H1 (cell line): ENCODE measurements around the gene PBLD. TPM values are rescaled to one million over a fixed set of nuclear protein-coding genes. Genes with fewer than 3 reads are reported as not detected.

ENCODE experiments used
- CTCF ChIA-PET: fragments of 300-600 bp; sonication (Branson Sonifier 250); formaldehyde crosslinking; loops from one replicate; lab custom pipeline; 2021; ENCODE audit not compliant: partially characterized antibody; lab: Charles Lee
- POLR2A ChIA-PET: fragments of 300-600 bp; sonication (Branson Sonifier 250); formaldehyde crosslinking; loops from one replicate; lab custom pipeline; 2021; ENCODE audit warnings: inconsistent platforms; ENCODE audit not compliant: partially characterized antibody; lab: Charles Lee
- DNase-seq, 2 experiments: peaks; one replicate each; pipeline versions ENCODE4 v3.0.0 to v3.0.0-alpha.2; 2010 to 2022; ENCODE audit warnings: low spot score in 2 of 2, low read depth in 1 of 2, mixed read lengths in 1 of 2
- FAIRE-seq: peaks from 2 replicates; lab custom pipeline; 2011; peaks lifted over from hg19 to GRCh38; lab: Jason Lieb, UNC
- H2AFZ ChIP-seq: 2 replicates; pipeline ENCODE4 v1.8.1; 2012; ENCODE audit warnings: low read length, inconsistent platforms
- H2AK5ac ChIP-seq: 2 replicates; pipeline ENCODE4 v1.6.1; 2013; ENCODE audit warnings: low read depth, low read length
- H2BK120ac ChIP-seq: replicated peaks from 2 replicates; pipeline ENCODE3; 2013; ENCODE audit warnings: low read depth, low read length, inconsistent platforms
- H2BK12ac ChIP-seq: 2 replicates; pipeline ENCODE4 v1.6.1; 2013; ENCODE audit warnings: low read depth, low read length
- H2BK15ac ChIP-seq: 2 replicates; pipeline ENCODE4 v1.6.1; 2013; ENCODE audit warnings: low read length
- H2BK20ac ChIP-seq: 2 replicates; pipeline ENCODE4 v1.6.1; 2013; ENCODE audit warnings: low read length
- H2BK5ac ChIP-seq: 2 replicates; pipeline ENCODE4 v1.6.1; 2013; ENCODE audit warnings: low read depth, low read length
- H3K14ac ChIP-seq: 2 replicates; pipeline ENCODE4 v1.6.1; 2013; ENCODE audit warnings: inconsistent platforms; ENCODE audit not compliant: insufficient read length
- H3K18ac ChIP-seq: 2 replicates; pipeline ENCODE4 v1.6.1; 2013; ENCODE audit warnings: low read length; ENCODE audit errors: extremely low read depth
- H3K23ac ChIP-seq: 2 replicates; pipeline ENCODE4 v1.6.1; 2013; ENCODE audit warnings: inconsistent platforms; ENCODE audit not compliant: insufficient read length
- H3K23me2 ChIP-seq: 2 replicates; pipeline ENCODE4 v1.6.1; 2013; ENCODE audit warnings: low read depth, low read length
- H3K27ac ChIP-seq: 2 replicates; pipeline ENCODE4 v1.6.1; 2011; ENCODE audit warnings: low read depth, low read length, inconsistent platforms
- H3K27me3 ChIP-seq, 4 experiments: replicated peaks in 1 of 4; 1 replicate in 1 of 4; 2 replicates in 3 of 4; pipeline versions ENCODE4 v1.6.1 to v1.8.1; 2011 to 2013; ENCODE audit warnings: low read length in 3 of 4, mild to moderate bottlenecking in 3 of 4, inconsistent platforms in 2 of 4, mixed read lengths in 2 of 4, moderate library complexity in 1 of 4; ENCODE audit not compliant: control insufficient read depth in 3 of 4, insufficient read depth in 3 of 4; ENCODE audit errors: extremely low read depth in 1 of 4
- H3K36me3 ChIP-seq, 4 experiments: 2 replicates each; pipeline versions ENCODE4 v1.6.1 to v1.8.1; 2011 to 2013; ENCODE audit warnings: mild to moderate bottlenecking in 4 of 4, low read length in 3 of 4, moderate library complexity in 2 of 4, control low read depth in 1 of 4, inconsistent platforms in 1 of 4; ENCODE audit not compliant: insufficient read depth in 4 of 4, control insufficient read depth in 2 of 4
- H3K4ac ChIP-seq: replicated peaks from 2 replicates; pipeline ENCODE3; 2013; ENCODE audit warnings: low read length, low read depth, mixed read lengths, inconsistent platforms; ENCODE audit not compliant: insufficient read length
- H3K4me1 ChIP-seq, 4 experiments: replicated peaks in 1 of 4; 1 replicate in 1 of 4; 2 replicates in 3 of 4; pipeline versions ENCODE4 v1.6.1 to v1.8.1; 2011 to 2013; ENCODE audit warnings: low read length in 3 of 4, inconsistent platforms in 2 of 4, mixed read lengths in 1 of 4; ENCODE audit not compliant: insufficient read depth in 4 of 4, control insufficient read depth in 3 of 4
- H3K4me2 ChIP-seq, 2 experiments: 2 replicates each; pipeline versions ENCODE4 v1.6.1 to v1.8.1; 2011 to 2013; ENCODE audit warnings: low read depth in 2 of 2, low read length in 2 of 2, control low read depth in 1 of 2, inconsistent platforms in 1 of 2, mild to moderate bottlenecking in 1 of 2; ENCODE audit not compliant: insufficient read depth in 1 of 2
- H3K4me3 ChIP-seq, 4 experiments: fragments of 200-600, 300-600 bp in 1 of 4; sonication (generic), shearing (Covaris generic), sonication (Bioruptor Twin) in 1 of 4; 2 replicates each; pipeline versions ENCODE4 v1.5.1 to v1.8.1; 2011 to 2016; ENCODE audit warnings: low read length in 4 of 4, low read depth in 3 of 4, control low read depth in 2 of 4, inconsistent platforms in 2 of 4, mild to moderate bottlenecking in 2 of 4, mixed read lengths in 1 of 4, moderate library complexity in 1 of 4; ENCODE audit not compliant: insufficient read depth in 2 of 4; ENCODE audit errors: extremely low read depth in 1 of 4
- H3K56ac ChIP-seq: replicated peaks from 2 replicates; pipeline ENCODE3; 2013; ENCODE audit warnings: low read depth, mild to moderate bottlenecking, mixed read lengths, low read length, inconsistent platforms; ENCODE audit not compliant: insufficient read length
- H3K79me1 ChIP-seq: 2 replicates; pipeline ENCODE4 v1.6.1; 2013; ENCODE audit warnings: low read depth, low read length, control low read depth
- H3K79me2 ChIP-seq, 2 experiments: 2 replicates each; pipeline versions ENCODE4 v1.6.1 to v1.8.1; 2012 to 2013; ENCODE audit warnings: low read length in 2 of 2, mild to moderate bottlenecking in 2 of 2, inconsistent platforms in 1 of 2; ENCODE audit not compliant: insufficient read depth in 2 of 2, control insufficient read depth in 1 of 2
- H3K9ac ChIP-seq, 4 experiments: replicated peaks in 1 of 4; 1 replicate in 1 of 4; 2 replicates in 3 of 4; pipeline versions ENCODE4 v1.6.1 to v1.8.1; 2011 to 2013; ENCODE audit warnings: low read depth in 3 of 4, low read length in 3 of 4, control low read depth in 2 of 4, mild to moderate bottlenecking in 2 of 4, moderate library complexity in 2 of 4, inconsistent platforms in 1 of 4; ENCODE audit errors: extremely low read depth in 1 of 4
- H3K9me3 ChIP-seq, 2 experiments: 2 replicates each; pipeline versions ENCODE4 v1.6.1 to v1.8.1; 2012 to 2013; ENCODE audit warnings: mild to moderate bottlenecking in 2 of 2, moderate library complexity in 2 of 2, control low read depth in 1 of 2, inconsistent platforms in 1 of 2, low read depth in 1 of 2, low read length in 1 of 2, mixed read lengths in 1 of 2; ENCODE audit not compliant: insufficient read depth in 2 of 2
- H4K20me1 ChIP-seq, 2 experiments: replicated peaks in 1 of 2; 2 replicates each; pipeline versions ENCODE3 to v1.8.1; 2011 to 2013; ENCODE audit warnings: inconsistent platforms in 2 of 2, low read length in 2 of 2, mild to moderate bottlenecking in 1 of 2; ENCODE audit not compliant: insufficient read depth in 2 of 2, control insufficient read depth in 1 of 2
- H4K5ac ChIP-seq: 2 replicates; pipeline ENCODE4 v1.6.1; 2013; ENCODE audit warnings: low read length, low read depth, mixed read lengths, inconsistent platforms; ENCODE audit not compliant: insufficient read length
- H4K8ac ChIP-seq: 2 replicates; pipeline ENCODE4 v1.8.0; 2013; ENCODE audit warnings: mild to moderate bottlenecking, moderate library complexity, low read length, inconsistent platforms; ENCODE audit not compliant: insufficient read depth; ENCODE audit errors: extremely low read depth
- H4K91ac ChIP-seq: replicated peaks from 2 replicates; pipeline ENCODE3; 2013; ENCODE audit warnings: low read length, mixed read lengths, inconsistent platforms; ENCODE audit not compliant: insufficient read length
- CHD2 ChIP-seq: IDR thresholded peaks from 2 replicates; pipeline ENCODE4 v1.6.1; 2012; ENCODE audit warnings: low read length, improper control_type of control experiment
- EZH2 ChIP-seq: fragments of 200-600 bp; sonication (generic); IDR thresholded peaks from 2 replicates; pipeline ENCODE4 v1.7.1; 2012; ENCODE audit warnings: low read depth, mild to moderate bottlenecking, moderate library complexity, low read length, inconsistent platforms; ENCODE audit not compliant: severe bottlenecking
- GABPA ChIP-seq: IDR thresholded peaks from 2 replicates; pipeline ENCODE4 v1.6.1; 2011; ENCODE audit warnings: mild to moderate bottlenecking, low read length, moderate library complexity, borderline replicate concordance; ENCODE audit not compliant: insufficient read depth
- MAX ChIP-seq: IDR thresholded peaks from 2 replicates; pipeline ENCODE4 v1.6.1; 2012; ENCODE audit warnings: inconsistent platforms
- SAP30 ChIP-seq: fragments of 300-600 bp; sonication (generic); IDR thresholded peaks from 2 replicates; pipeline ENCODE4 v1.7.1; 2012; ENCODE audit warnings: low read length, moderate library complexity, mild to moderate bottlenecking, inconsistent platforms; ENCODE audit not compliant: insufficient read depth, insufficient replicate concordance
- WGBS, 2 experiments: shearing (Covaris generic) in 1 of 2; methylation state at CpG; one replicate each; pipeline versions ENCODE4 v1.1.6 to v1.1.7; 2013 to 2015; ENCODE audit warnings: low lambda C conversion rate in 2 of 2, mixed read lengths in 2 of 2, inconsistent platforms in 1 of 2, low coverage in 1 of 2, missing lambda C conversion rate in 1 of 2; ENCODE audit not compliant: insufficient replicate concordance in 2 of 2, insufficient coverage in 1 of 2, insufficient read length in 1 of 2; ENCODE audit errors: extremely low coverage in 1 of 2, missing lambda C conversion rate in 1 of 2; 5-methylcytosine and 5-hydroxymethylcytosine counted together
- polyA plus RNA-seq, 7 experiments: library from polyadenylated mRNA; depleted of rRNA in 3 of 7; stranded (reverse) in 5 of 7; unstranded in 2 of 7; fragments of >200 nt in 5 of 7; fragments of 200-250 nt in 2 of 7; gene quantifications; 1 replicate in 5 of 7; 2 replicates in 1 of 7; 4 replicates in 1 of 7; pipeline versions ENCODE4 v1.2.1 to v1.2.3, GENCODE V29; 2011 to 2013; ENCODE audit warnings: missing spikeins in 2 of 7, mixed read lengths in 2 of 7
- total RNA-seq: library from RNA; stranded (reverse); fragmentation: NEBNext Ultra II Directional; extraction: Animal tissue kit (Norgen Biotek cat#: 25700); gene quantifications from 2 replicates; pipeline ENCODE4 v1.2.1, GENCODE V29; 2021

Gene PBLD
- total and polyA plus RNA-seq, 2 of the 8 experiments (the other 6 are each of a cell fraction or from before 2014, with no cell fraction given): 0.56 to 2.0 TPM

- peaks cover 0 to 5% (median 4%) of the 10 kb centered on the region in 4 experiments; a peak in 4 of 7 replicates for H3K4me1 ChIP-seq
- ChIA-PET CTCF (interaction anchor here (1.2 to 1.5 kb wide), 2 partner anchors 14 to 124 kb away, joined by 3 to 5 read pairs; no protein-coding TSS in a partner anchor), POLR2A (interaction anchor here (0.7 to 6.7 kb wide), 11 partner anchors 8 to 472 kb away, joined by 3 to 141 read pairs (median 3); partner anchors contain the start of gene RUFY2)
- no peak overlapping the region for H4K8ac ChIP-seq
- H3K18ac ChIP-seq: no peak overlapping the region
- H2BK5ac ChIP-seq: no peak overlapping the region
- no peak overlapping the region for H4K91ac ChIP-seq
- no peak overlapping the region for H2BK15ac ChIP-seq
- H2AK5ac ChIP-seq: no peak overlapping the region
- no peak for DNase-seq
- H2AFZ ChIP-seq: no peak overlapping the region
- peaks cover 27 to 31% of the 10 kb centered on the region in 2 experiments for H4K20me1 ChIP-seq
- no peak overlapping the region for H2BK12ac ChIP-seq
- no peak overlapping the region for H2BK20ac ChIP-seq
- H3K56ac ChIP-seq: no peak overlapping the region
- 51% methylated on average over 8 of the region's 8 CpGs; no CpG with 5 or more reads in 1 of the 2 experiments for WGBS, 2 experiments
- no peaks in the 10 kb centered on the region; the same call in 1 of the 2 replicates for H3K79me1 ChIP-seq
- peak overlapping the region; percentile 83 to 88 for H3K4me2 ChIP-seq
- FAIRE-seq: no peak
- no peaks in the 10 kb centered on the region for H3K9me3 ChIP-seq
- peak overlapping the region; percentile 95 to 99 (median 98) for H3K4me3 ChIP-seq
- no peak for TF ChIP-seq EZH2
- no peak for TF ChIP-seq MAX
- no peak for TF ChIP-seq GABPA
- TF ChIP-seq SAP30: no peak
- TF ChIP-seq CHD2: no peak
- H2BK120ac ChIP-seq: no peak overlapping the region
- H3K36me3 ChIP-seq: peaks cover 13 to 44% (median 17%) of the 10 kb centered on the region in 4 experiments
- no peak overlapping the region for H3K14ac ChIP-seq
- H3K23ac ChIP-seq: no peak overlapping the region
- no peak overlapping the region for H3K4ac ChIP-seq
- no peaks in the 10 kb centered on the region; a peak in 1 of 7 replicates for H3K27me3 ChIP-seq
- H3K27ac ChIP-seq: no peak overlapping the region
- H3K79me2 ChIP-seq: peaks cover 43 to 89% of the 10 kb centered on the region in 2 experiments
- H3K9ac ChIP-seq: peak overlapping the region in 3 of 4 experiments; percentile 28 to 74 (median 49); a peak in 3 of 7 replicates
- H3K23me2 ChIP-seq: peaks cover 4% of the 10 kb centered on the region; the same call in 1 of the 2 replicates
- H4K5ac ChIP-seq: no peak overlapping the region
Measured at GRCh38 chr10:68334672-68335467, 2.1 kb upstream of the PBLD start.
